HEK293 (cell line): ENCODE data around the gene PIBF1.

ENCODE experiments used
- CTCF ChIA-PET: fragments of 350-600 bp; formaldehyde crosslinking; extraction: SDS; loops from one replicate; lab custom pipeline; 2021; ENCODE audit warnings: antibody characterized with exemption; lab: Yijun Ruan, JAX
- POLR2A ChIA-PET: fragments of 300-600 bp; formaldehyde crosslinking; extraction: SDS; loops from one replicate; lab custom pipeline; 2020; ENCODE audit warnings: antibody characterized with exemption, inconsistent platforms; lab: Yijun Ruan, JAX
- H3K27ac ChIP-seq: fragments of 200-500 bp; sonication (Bioruptor generic); 2 replicates; pipeline ENCODE4 v1.5.1; 2014; ENCODE audit warnings: low read depth, low read length, control low read depth, inconsistent platforms; ENCODE audit errors: extremely low read depth
- H3K36me3 ChIP-seq, 2 experiments: fragments of 200-500 bp in 1 of 2; sonication (Bioruptor generic) in 1 of 2; 1 replicate in 1 of 2; 2 replicates in 1 of 2; pipeline ENCODE4 v1.5.1; 2014 to 2017; ENCODE audit warnings: inconsistent platforms in 2 of 2, low read length in 2 of 2; ENCODE audit not compliant: control insufficient read depth in 2 of 2, insufficient read depth in 1 of 2
- H3K4me1 ChIP-seq: fragments of 200-500 bp; sonication (Bioruptor generic); 2 replicates; pipeline ENCODE4 v1.5.1; 2014; ENCODE audit warnings: mild to moderate bottlenecking, low read length, inconsistent platforms; ENCODE audit not compliant: control insufficient read depth, insufficient read depth
- H3K4me3 ChIP-seq: 2 replicates; pipeline ENCODE4 v1.5.1; 2011; ENCODE audit warnings: low read depth, mild to moderate bottlenecking, control low read depth, low read length, moderate library complexity
- H3K9me3 ChIP-seq: fragments of 200-500 bp; sonication (Bioruptor generic); 2 replicates; pipeline ENCODE4 v1.5.1; 2014; ENCODE audit warnings: low read depth, low read length, inconsistent platforms; ENCODE audit not compliant: control insufficient read depth, insufficient read depth
- BCL6B ChIP-seq: fragments of 450-650 bp; formaldehyde crosslinking; IDR thresholded peaks from 2 replicates; pipeline ENCODE4 v1.5.1; 2017; ENCODE audit warnings: missing biosample characterization, missing genetic modification characterization
- MYNN ChIP-seq: fragments of 450-650 bp; formaldehyde crosslinking; IDR thresholded peaks from 2 replicates; pipeline ENCODE4 v1.5.1; 2016; ENCODE audit warnings: missing biosample characterization, missing genetic modification characterization, borderline replicate concordance
- REPIN1 ChIP-seq: fragments of 450-650 bp; formaldehyde crosslinking; IDR thresholded peaks from 2 replicates; pipeline ENCODE4 v1.5.1; 2017; ENCODE audit warnings: missing biosample characterization, missing genetic modification characterization, low read depth
- REST ChIP-seq: fragments of 450-650 bp; formaldehyde crosslinking; IDR thresholded peaks from 2 replicates; pipeline ENCODE4 v1.5.1; 2016; ENCODE audit warnings: missing biosample characterization, missing genetic modification characterization
- ZBTB1 ChIP-seq: fragments of 450-650 bp; formaldehyde crosslinking; IDR thresholded peaks from 2 replicates; pipeline ENCODE4 v1.5.1; 2016; ENCODE audit warnings: missing biosample characterization, missing genetic modification characterization
- ZBTB49 ChIP-seq: fragments of 450-650 bp; formaldehyde crosslinking; IDR thresholded peaks from 2 replicates; pipeline ENCODE4 v1.5.1; 2016; ENCODE audit warnings: missing biosample characterization, missing genetic modification characterization, low read depth
- ZFP41 ChIP-seq: fragments of 450-650 bp; formaldehyde crosslinking; IDR thresholded peaks from 2 replicates; pipeline ENCODE4 v1.5.1; 2016; ENCODE audit warnings: missing biosample characterization, missing genetic modification characterization, borderline replicate concordance
- ZNF10 ChIP-seq: fragments of 450-650 bp; formaldehyde crosslinking; IDR thresholded peaks from 2 replicates; pipeline ENCODE4 v1.5.1; 2017; ENCODE audit warnings: missing biosample characterization, missing genetic modification characterization
- ZNF132 ChIP-seq: fragments of 450-650 bp; formaldehyde crosslinking; IDR thresholded peaks from 2 replicates; pipeline ENCODE4 v1.5.1; 2017; ENCODE audit warnings: missing biosample characterization, missing genetic modification characterization, borderline replicate concordance
- ZNF138 ChIP-seq: fragments of 450-650 bp; formaldehyde crosslinking; IDR thresholded peaks from 2 replicates; pipeline ENCODE4 v1.5.1; 2016; ENCODE audit warnings: missing biosample characterization, missing genetic modification characterization, borderline replicate concordance
- ZNF140 ChIP-seq: fragments of 450-650 bp; formaldehyde crosslinking; IDR thresholded peaks from 2 replicates; pipeline ENCODE4 v1.5.1; 2016; ENCODE audit warnings: missing biosample characterization, missing genetic modification characterization
- ZNF175 ChIP-seq: fragments of 450-650 bp; formaldehyde crosslinking; IDR thresholded peaks from 2 replicates; pipeline ENCODE4 v1.5.1; 2016; ENCODE audit warnings: missing biosample characterization, missing genetic modification characterization
- ZNF24 ChIP-seq: fragments of 450-650 bp; formaldehyde crosslinking; IDR thresholded peaks from 2 replicates; pipeline ENCODE4 v1.5.1; 2016; ENCODE audit warnings: missing biosample characterization, missing genetic modification characterization
- ZNF302 ChIP-seq: fragments of 450-650 bp; formaldehyde crosslinking; IDR thresholded peaks from 2 replicates; pipeline ENCODE4 v1.5.1; 2016; ENCODE audit warnings: missing biosample characterization, missing genetic modification characterization, low read depth
- ZNF311 ChIP-seq: fragments of 450-650 bp; formaldehyde crosslinking; IDR thresholded peaks from 2 replicates; pipeline ENCODE4 v1.5.1; 2017; ENCODE audit warnings: missing biosample characterization, missing genetic modification characterization, borderline replicate concordance
- ZNF449 ChIP-seq: fragments of 450-650 bp; formaldehyde crosslinking; IDR thresholded peaks from 2 replicates; pipeline ENCODE4 v1.5.1; 2017; ENCODE audit warnings: missing biosample characterization, mild to moderate bottlenecking, missing genetic modification characterization, moderate library complexity
- ZNF521 ChIP-seq: fragments of 450-650 bp; formaldehyde crosslinking; IDR thresholded peaks from 2 replicates; pipeline ENCODE4 v1.5.1; 2017; ENCODE audit warnings: missing biosample characterization, mild to moderate bottlenecking, missing genetic modification characterization
- ZNF530 ChIP-seq: fragments of 450-650 bp; formaldehyde crosslinking; IDR thresholded peaks from 2 replicates; pipeline ENCODE4 v1.5.1; 2016; ENCODE audit warnings: low read depth, missing biosample characterization, missing genetic modification characterization
- ZNF571 ChIP-seq: fragments of 450-650 bp; formaldehyde crosslinking; IDR thresholded peaks from 2 replicates; pipeline ENCODE4 v1.5.0; 2017; ENCODE audit warnings: missing biosample characterization, missing genetic modification characterization
- ZNF580 ChIP-seq: fragments of 450-650 bp; formaldehyde crosslinking; IDR thresholded peaks from 2 replicates; pipeline ENCODE4 v1.5.1; 2016; ENCODE audit warnings: missing biosample characterization, missing genetic modification characterization
- ZNF585B ChIP-seq: fragments of 450-650 bp; formaldehyde crosslinking; IDR thresholded peaks from 2 replicates; pipeline ENCODE4 v1.5.1; 2016; ENCODE audit warnings: missing biosample characterization, missing genetic modification characterization
- ZNF645 ChIP-seq: fragments of 450-650 bp; formaldehyde crosslinking; IDR thresholded peaks from 2 replicates; pipeline ENCODE4; 2016; ENCODE audit warnings: missing biosample characterization, missing genetic modification characterization
- ZNF768 ChIP-seq: fragments of 450-650 bp; formaldehyde crosslinking; IDR thresholded peaks from 2 replicates; pipeline ENCODE4 v1.5.1; 2018; ENCODE audit warnings: missing biosample characterization, mild to moderate bottlenecking, missing genetic modification characterization
- ZNF837 ChIP-seq: fragments of 450-650 bp; formaldehyde crosslinking; IDR thresholded peaks from 2 replicates; pipeline ENCODE4 v1.5.1; 2016; ENCODE audit warnings: missing biosample characterization, missing genetic modification characterization

The PIBF1 gene

GRCh38 chr13:72850959-72851677, 69.2 kb downstream of the PIBF1 start:
- no peaks in the 10 kb centered on the region for H3K9me3 ChIP-seq
- H3K4me1 ChIP-seq: no peaks in the 10 kb centered on the region
- TF ChIP-seq ZNF302 (tag by site-specific recombination) (no peak), ZBTB49 (no peak), ZNF768 (tag by site-specific recombination) (no peak), BCL6B (tag by site-specific recombination) (no peak), ZNF138 (tag by site-specific recombination) (no peak), ZNF132 (tag by site-specific recombination) (no peak), ZNF140 (tag by site-specific recombination) (no peak), ZNF449 (tag by site-specific recombination) (no peak), ZNF530 (tag by site-specific recombination) (no peak), ZNF521 (tag by site-specific recombination) (no peak), REPIN1 (tag by site-specific recombination) (no peak), REST (tag by site-specific recombination) (no peak), ZNF571 (no peak)
- H3K36me3 ChIP-seq: peaks cover 0 to 61% of the 10 kb centered on the region in 2 experiments; a peak in 1 of 3 replicates
- H3K27ac ChIP-seq: no peak overlapping the region
- ChIA-PET CTCF (no interaction called here), POLR2A (no interaction called here)
- H3K4me3 ChIP-seq: no peak overlapping the region

- Histone ChIP-seq H3K36me3 (peaks cover 0 to 55% of the 10 kb centered on the region in 2 experiments; a peak in 1 of 3 replicates), H3K4me3 (no peak overlapping the region), H3K27ac (no peak overlapping the region), H3K9me3 (no peaks in the 10 kb centered on the region), H3K4me1 (no peaks in the 10 kb centered on the region)
- ChIA-PET CTCF (no interaction called here), POLR2A (no interaction called here)
- TF ChIP-seq MYNN (tag by site-specific recombination) (no peak), ZNF645 (tag by site-specific recombination) (no peak), ZNF175 (no peak), ZNF580 (tag by site-specific recombination) (no peak), ZBTB1 (tag by site-specific recombination) (no peak), ZNF24 (tag by site-specific recombination) (no peak), ZNF585B (tag by site-specific recombination) (no peak), ZNF311 (tag by site-specific recombination) (no peak), ZFP41 (tag by site-specific recombination) (no peak), ZNF10 (tag by site-specific recombination) (no peak), ZNF837 (tag by site-specific recombination) (no peak)
Observed at GRCh38 chr13:72851678-72852014, 69.7 kb downstream of the PIBF1 start.
